Measurements from ENCODE around the gene GNAI2.
"Not testable (repeated sequence)": the region's sequence is repeated elsewhere in the genome, so short reads cannot be mapped to it uniquely, and the experiment has no call there.

The GNAI2 gene

DNA sequence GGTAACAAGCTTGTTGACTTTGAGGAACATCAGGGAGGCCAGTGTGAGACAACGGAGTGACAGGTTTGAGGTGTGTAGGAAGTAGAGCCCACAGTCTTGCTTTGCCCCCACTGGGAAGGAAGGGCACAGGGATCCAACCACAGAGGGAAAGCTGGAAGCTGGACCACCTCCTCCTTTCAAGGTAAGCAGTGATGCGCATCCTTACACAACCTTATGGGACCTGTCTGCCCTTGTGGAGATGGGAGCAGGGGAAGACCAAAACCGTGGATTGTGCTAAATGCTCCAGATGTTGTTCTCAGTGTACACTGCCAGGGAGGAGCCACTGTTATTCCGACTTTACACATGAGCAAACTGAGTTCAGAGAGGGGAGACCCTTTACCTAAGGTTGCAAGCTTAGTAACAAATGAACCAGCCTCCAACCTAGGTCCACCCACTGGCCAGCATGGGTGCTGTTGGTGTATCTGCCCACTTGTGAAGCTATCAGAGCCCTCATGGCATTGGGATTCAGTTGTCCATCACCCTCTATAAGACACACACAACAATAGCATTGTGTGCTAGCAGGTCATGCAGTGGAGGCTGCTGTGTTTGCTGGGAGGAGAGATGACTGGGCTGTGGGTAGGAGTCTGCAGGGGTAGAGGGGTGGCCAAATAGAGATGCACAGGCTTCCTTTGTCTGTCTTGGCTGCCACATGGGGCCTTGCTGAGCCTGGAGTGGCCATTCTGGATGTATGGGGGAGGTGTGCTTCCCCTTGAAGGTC, 42.3 kb downstream of the GNAI2 start:
- DNase-seq (ENCODE audit: low read depth), result no peak

DNA sequence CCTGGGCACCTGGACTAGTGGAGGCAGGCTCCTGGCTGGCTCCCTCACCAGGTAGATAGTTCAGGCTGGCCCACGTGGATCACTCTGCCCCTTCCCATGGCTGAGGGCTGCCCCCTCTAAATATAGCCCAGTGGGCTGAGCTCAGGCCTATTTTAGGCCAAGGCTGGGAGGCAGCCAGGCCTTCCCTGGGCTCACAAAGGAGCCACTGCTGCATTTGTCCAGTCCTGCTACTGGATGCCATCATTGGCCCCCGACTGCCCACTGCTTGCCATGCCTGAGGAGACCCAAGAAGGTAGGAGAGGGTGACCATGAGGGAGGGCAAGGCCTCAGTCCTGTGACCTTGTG, 42.8 kb downstream of the GNAI2 start, which contains the start of gene LSMEM2:
LSMEM2 (plus strand) TSS at position 208 of the 345 bp plus-strand sequence; CDS start at position 235, 27 bp downstream.
- no peak for DNase-seq (ENCODE audit: low read depth)

DNA sequence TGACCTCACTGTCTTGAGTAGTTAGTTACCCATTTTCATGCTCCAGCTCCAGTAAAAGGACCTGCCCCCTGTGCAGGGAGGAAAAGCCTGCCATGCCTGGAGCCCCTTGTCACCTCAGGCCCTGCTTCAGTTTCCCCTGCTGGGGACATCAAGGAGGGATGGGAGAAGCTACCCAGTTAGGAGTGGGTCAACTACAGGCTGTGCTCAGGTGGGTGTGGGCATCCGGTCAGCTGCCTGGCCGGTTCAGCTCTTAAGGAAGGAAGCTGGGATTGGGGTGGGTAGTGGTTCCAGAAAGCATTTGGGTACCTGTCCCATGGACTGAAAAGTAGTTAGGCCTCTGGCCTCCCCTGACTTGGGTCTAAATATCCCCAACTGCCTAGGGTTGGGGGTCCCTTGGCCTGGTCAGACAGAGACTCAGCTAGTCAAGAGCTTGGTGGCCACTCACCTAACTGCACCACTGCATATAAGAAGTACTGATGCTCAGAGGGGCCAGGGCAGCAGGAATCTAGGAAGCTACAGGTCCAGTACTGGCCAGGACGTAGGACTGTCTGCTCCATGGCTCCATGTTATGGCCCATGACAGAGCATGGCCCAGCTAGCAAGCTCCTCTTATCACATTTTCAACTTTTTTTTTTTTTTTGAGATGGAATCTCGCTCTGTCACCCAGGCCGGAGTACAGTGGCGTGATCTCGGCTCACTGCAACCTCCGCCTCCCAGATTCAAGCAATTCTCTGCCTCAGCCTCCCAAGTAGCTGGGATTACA, 43.4 kb downstream of the GNAI2 start:
- no peak for DNase-seq (ENCODE audit: low read depth)

GRCh38 chr3:50284121-50284520, 48.1 kb downstream of the GNAI2 start:
- not testable (repeated sequence) for DNase-seq (ENCODE audit: low read depth)

DNA sequence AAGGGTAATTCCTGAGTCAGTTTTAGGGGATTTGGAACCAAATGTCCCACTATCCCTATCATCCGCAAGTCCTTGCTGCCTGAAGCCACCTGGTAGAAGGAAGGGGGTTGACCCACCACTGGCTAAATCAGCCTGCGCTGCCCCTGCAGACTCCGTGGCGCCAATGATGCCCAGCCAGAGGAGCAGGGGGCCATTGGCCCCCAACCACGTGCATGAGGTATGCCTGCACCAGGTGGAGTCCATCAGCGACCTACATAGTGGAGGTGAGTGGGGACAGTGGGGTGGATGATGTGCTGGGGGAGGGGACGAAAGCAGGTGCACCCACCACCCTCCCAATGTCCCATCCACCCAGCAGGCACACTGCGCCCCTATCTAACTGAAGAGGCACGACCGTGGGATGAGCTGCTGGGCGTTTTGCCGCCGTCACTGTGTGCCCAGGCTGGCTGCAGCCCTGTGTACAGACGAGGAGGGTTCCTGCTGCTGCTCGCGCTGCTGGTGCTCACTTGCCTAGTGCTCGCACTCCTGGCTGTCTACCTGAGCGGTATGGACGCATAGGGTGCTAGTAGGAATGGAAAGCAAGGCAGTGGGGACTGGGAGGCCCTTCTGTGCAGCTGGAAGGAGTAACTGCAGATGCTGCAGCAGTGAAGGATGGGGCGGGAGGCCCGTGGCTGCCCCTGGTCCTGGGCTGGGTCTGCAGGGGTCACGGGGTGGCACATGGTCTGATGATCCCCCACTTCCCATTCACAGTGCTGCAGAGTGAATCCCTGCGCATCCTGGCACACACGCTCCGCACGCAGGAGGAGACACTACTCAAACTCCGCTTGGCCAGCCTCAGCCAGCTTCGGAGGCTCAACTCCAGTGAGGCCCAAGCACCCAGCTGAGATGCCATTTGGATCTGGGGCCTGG, 50.6 kb downstream of the GNAI2 start:
- no peak for DNase-seq (ENCODE audit: low read depth)

- DNase-seq (ENCODE audit: low read depth), result no peak
Measured at GRCh38 chr3:50287262-50287661, 51.3 kb downstream of the GNAI2 start.

DNA sequence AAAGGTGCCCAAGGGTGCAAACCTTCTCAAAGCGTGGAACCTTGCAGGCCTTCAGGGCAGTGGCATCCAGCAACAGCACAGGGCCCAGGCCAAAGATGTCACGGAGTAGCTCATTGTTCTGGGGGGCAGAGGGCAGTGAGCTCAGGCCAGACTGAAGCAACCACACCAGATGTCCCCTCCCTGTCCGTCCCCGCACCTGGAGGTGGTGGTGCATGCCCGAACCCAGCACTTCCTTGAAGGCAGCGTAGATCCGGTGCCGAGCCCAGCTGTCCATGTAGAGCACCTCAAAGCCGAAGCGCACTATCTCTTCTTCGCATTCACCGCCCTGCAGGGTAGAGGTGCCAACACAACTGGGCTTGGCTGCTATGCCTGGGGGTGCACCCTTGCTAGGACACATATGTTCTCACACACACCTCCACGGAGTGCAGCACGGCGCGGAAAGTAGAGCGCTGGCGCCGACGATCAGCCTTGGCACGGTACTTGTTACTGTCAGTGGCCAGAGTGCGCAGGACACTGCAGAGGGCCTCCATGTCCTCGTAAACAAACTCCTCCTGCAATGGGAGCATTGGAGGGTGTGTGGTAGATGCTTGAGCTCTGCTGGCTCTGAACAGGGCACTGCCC, 52.5 kb downstream of the GNAI2 start:
- no peak for DNase-seq (ENCODE audit: low read depth)

DNA sequence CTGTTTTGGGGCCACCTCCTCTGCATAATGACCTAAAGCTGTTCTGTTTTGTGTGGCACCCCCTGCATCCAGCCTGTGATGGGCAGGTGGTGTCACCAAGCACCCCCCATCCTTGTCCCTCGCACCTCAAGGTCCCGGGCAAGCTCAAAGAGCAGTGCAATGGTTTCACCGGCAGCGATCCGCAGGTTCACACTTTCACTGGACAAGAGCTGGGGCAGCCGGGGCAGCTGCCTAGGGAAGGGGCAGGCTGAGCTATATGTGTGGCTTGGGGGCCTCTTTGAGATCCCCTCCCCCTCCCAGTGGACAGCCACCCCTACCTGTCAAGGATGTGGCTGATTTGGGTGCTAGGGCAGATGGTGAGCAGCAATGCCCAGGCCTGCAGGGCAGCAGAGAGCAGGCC, 53.1 kb downstream of the GNAI2 start:
- no peak for DNase-seq (ENCODE audit: low read depth)

- DNase-seq (ENCODE audit: low read depth), result no peak
Measured at GRCh38 chr3:50290161-50290641, 54.2 kb downstream of the GNAI2 start.

DNA sequence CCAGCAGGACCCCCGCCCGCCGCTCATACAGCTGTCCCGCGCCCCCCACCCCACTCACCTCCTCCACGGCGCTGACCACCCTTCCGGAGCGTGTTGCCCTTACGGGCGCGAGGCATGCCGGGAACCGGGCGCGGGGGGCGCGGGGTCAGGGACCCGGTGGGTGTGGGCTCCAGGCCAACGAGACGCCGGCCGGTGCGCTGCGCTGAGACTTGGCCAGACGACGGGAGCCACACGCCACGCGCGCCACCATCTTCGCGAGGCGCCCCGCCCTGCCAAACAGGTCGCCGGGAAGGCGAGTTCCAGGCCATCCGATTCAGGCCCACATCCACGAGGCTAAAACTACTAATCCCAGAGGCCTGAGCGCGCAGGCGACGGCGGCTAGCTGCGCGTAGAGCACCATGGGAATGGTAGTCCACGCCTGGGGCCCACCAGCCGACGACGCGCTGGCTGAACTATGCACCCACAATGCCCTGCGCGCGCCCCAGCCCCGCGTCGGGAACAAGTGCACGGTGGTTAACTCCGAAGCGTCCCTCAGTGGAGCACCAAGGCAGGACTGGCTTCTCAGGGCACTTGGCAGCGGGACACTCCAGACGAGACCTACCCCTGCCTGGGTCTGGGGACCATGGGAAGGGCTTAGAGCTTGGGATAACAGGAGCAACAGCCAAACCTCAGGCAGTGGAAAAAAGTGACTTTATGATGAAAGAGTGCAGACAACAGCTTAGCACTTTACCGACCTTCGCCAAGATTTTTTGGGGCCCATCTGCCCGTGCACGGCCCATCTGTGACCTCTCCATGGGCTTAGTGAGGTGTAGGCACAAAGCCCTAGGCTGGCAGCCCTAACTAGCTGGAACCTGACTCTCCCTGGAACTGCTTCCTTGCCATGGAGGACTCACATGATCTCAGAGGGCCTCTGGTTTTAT, 56.4 kb downstream of the GNAI2 start, which contains the start of gene IFRD2:
IFRD2 (minus strand) TSS at position 271 of the 920 bp plus-strand sequence; CDS start at position 116, 155 bp downstream.
- peak; percentile 95 for DNase-seq (ENCODE audit: low read depth)

GRCh38 chr3:50293079-50293801, 57.2 kb downstream of the GNAI2 start:
- no peak for DNase-seq (ENCODE audit: low read depth)

DNA sequence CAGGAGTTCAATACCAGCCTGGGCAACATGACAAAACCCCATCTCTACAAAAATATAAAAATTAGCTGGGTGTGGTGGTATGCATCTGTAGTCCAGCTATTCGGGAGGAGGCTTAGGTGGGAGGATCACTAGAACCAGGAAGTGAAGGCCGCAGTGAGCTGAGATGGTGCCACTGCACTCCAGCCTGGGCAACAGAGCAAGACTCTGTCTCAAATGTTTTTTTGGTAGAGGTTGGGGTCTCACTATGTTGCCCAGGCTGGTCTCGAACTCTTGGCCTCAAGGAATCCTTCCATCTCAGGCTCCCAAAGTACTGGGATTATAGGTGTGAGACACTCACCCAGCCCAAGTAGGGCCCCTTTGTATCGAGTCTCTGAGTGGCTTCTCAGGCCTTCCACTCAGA, 58.1 kb downstream of the GNAI2 start:
- no peak for DNase-seq (ENCODE audit: low read depth)

DNA sequence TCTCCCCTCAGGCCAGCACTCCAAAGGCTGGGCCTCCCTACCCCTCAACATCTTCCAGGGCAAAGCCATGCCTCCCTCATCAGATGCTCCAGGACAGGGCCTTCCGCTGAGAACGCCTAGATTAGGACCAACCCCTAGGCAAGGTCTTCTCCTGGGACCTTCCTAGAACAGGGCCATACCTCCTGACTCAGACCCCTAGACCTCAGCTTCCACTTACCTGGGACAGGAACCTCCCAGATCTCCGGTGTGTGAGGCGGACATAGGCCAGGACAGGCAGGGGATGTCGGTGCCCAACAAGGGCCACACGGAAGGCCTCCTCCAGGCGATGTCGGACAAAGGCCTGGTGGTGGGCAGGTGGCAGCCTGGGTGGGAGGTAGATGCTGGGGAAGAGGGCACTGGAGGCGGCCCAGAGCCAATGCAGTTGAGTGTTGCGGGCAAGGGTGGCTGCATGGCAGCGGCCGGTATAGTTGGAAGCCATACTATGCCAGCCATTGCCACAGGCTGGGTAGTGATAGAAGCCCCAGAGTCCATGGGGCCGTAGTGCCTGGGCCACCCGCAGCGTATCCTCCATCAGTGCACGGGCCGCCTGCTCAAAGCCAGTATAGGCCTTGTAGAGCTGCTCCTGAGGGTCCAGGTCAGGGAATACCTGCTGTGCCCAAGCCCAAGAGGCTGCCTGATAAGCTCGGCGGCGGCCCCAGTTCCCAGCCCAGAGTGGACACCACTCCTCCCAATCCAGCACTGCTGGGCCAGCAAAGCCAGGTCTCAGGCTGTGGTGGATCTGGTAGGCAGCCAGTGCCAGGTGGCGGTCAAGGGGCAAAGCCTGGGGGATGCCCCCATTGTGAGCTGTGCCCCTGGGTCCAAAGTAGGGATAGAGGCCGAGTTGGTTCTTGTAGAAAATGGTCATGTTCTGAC, 58.7 kb downstream of the GNAI2 start:
- DNase-seq (ENCODE audit: low read depth), result no peak

DNA sequence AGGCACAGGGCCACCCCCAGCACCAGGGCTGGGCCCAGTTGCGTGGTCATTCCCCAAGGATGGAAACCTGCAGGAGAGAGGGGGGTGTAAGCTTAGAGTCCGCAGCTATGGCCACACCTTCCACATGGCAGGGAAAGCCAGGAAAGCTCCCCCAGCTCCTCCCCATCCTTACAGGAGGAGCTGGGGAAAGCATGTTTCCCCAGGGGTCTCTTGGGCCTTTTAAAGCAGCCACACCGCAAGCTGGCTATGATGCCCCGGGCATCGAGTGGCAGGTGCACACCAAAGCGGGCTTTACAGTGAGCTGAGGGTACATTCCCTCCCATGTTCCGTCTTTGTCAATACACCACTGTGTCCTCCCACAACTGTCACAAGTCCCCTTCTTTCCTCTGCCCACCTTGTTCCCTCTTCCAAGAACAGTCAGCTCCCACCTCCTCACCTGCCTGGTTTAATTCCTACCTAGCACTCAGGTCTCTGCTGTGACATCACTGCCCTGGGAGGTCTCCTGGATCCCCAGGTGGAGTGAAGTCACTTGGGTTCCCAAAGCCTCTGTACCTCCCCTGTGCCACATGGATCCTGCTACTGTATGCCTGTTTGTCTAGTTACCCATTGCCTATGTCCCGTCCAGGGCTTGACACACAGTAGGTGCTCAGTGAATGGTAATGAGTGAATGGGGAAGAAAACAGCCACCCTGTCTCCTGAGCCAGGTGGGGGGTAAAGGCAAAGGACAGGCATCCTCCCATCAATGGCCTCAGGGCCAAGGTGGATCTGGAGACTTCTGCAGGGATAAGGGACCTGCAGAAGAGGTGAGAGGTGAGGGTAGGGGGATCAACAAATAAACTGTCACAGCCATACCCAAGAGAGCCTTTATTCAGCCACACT, 59.8 kb downstream of the GNAI2 start:
- no peak for DNase-seq (ENCODE audit: low read depth)

DNA sequence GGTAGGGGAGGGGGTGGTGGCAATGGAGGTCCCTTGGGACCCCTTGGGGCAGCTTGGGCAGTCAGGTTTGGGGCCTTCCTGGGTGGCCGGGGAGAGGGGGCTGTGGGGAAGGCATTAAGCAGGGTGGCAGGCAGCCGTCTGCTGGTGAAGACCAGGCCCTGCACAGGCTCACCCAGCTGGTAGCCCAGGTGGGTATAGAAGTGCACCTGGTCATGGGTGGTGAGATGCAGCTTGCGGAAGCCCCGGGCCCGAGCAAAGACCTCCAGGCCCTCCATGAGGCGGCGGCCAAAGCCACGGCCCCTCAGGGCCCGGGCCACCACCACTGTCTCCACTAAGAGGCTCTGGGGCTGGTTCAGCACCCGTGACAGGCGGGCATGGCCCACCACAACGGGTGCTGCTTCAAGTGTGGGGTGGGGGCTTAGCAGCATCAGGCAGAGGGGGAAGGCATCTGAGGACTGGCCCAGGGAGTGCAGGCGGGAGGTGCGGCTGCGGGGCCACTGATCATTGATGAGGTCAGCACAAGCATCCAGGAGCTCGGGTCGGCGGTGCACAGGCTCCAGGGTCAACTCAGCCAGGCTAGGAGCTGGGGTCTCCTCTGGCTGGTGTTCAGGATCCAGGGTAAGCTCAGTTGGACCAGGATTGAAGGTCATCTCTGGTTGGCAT, 60.8 kb downstream of the GNAI2 start:
- DNase-seq (ENCODE audit: low read depth), result no peak

DNA sequence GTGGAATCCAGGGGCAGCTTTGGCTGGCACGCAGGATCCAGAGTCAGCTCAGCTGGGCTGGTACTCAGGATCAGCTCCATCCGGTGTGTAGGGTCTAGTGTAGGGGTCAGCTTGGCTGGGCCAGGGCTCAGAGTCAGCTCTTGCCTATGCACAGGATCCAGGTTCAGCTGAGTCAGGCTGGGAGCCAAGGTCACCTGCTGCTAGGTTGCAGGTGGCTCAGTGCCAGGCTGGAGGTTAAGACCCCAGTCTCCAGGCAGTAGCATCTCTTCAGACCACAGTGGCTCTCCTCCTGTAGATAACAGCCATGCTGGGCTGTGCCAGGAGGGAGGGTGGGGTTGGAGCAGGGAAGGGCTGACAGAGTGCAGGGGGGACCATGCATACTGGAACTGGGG, 61.4 kb downstream of the GNAI2 start:
- DNase-seq (ENCODE audit: low read depth), result no peak

All from stimulated activated CD4-positive, alpha-beta T cell treated with anti-CD3 and anti-CD28 coated beads, Interleukin-2, amount 100 ng/mL, for 4 hours (primary cell).